GM12878 (cell line): ENCODE measurements around the gene CWF19L2. TPM values are rescaled to one million over a fixed set of nuclear protein-coding genes. Genes with fewer than 3 reads are reported as not detected.

Experiments
- ATAC-seq: fragments of 200-7000 bp; cut with Tn5 transposase; 3 replicates; pipeline ENCODE4 v1.9.1; 2020; ENCODE audit warnings: mild to moderate bottlenecking, moderate library complexity
- BruUV-seq: library from RNA; stranded (reverse); fragments of 400-500 nt; replicated peaks from 2 replicates; lab custom pipeline; 2021; lab: Mats Ljungman, UMichigan
- CTCF ChIA-PET: fragments of 300-600 bp; sonication (Branson Sonifier 250); formaldehyde crosslinking; extraction: SDS; loops from one replicate; lab custom pipeline; 2021; ENCODE audit warnings: inconsistent platforms; lab: Yijun Ruan, JAX
- POLR2A ChIA-PET: fragments of 350-600 bp; formaldehyde crosslinking; extraction: SDS; loops from one replicate; lab custom pipeline; 2021; ENCODE audit warnings: inconsistent platforms; lab: Charles Lee
- RAD21 ChIA-PET: fragments of 300-600 bp; sonication (Branson Sonifier 250); formaldehyde crosslinking; loops from one replicate; lab custom pipeline; 2023; ENCODE audit warnings: antibody characterized with exemption; ENCODE audit not compliant: unreplicated experiment; lab: Charles Lee
- SMC1A ChIA-PET: fragments of 300-600 bp; sonication (Branson Sonifier 250); formaldehyde crosslinking; loops from one replicate; lab custom pipeline; 2023; ENCODE audit not compliant: unreplicated experiment, uncharacterized antibody; lab: Charles Lee
- DNase-seq: peaks from one replicate; pipeline ENCODE4 v3.0.0-alpha.2; 2011; ENCODE audit warnings: low read depth, low spot score
- FAIRE-seq: peaks from 3 replicates; lab custom pipeline; 2011; peaks lifted over from hg19 to GRCh38; lab: Jason Lieb, UNC
- H2AFZ ChIP-seq: 2 replicates; pipeline ENCODE4 v1.6.0; 2011; ENCODE audit warnings: low read depth, low read length, control low read depth; ENCODE audit not compliant: control insufficient read depth
- H3K27ac ChIP-seq: 2 replicates; pipeline ENCODE4 v1.5.1; 2011; ENCODE audit warnings: control low read depth; ENCODE audit not compliant: control insufficient read depth, insufficient read depth
- H3K27me3 ChIP-seq, 2 experiments: replicated peaks in 1 of 2; 2 replicates each; pipeline versions ENCODE4 v1.6.0 to v1.6.1; 2011; ENCODE audit warnings: low read length in 1 of 2; ENCODE audit not compliant: control insufficient read depth in 2 of 2, insufficient read depth in 2 of 2
- H3K36me3 ChIP-seq, 2 experiments: 2 replicates each; pipeline ENCODE4 v1.5.1; 2011; ENCODE audit warnings: low read length in 1 of 2; ENCODE audit not compliant: control insufficient read depth in 2 of 2, insufficient read depth in 2 of 2
- H3K4me1 ChIP-seq: 2 replicates; pipeline ENCODE4 v1.6.1; 2011; ENCODE audit warnings: mild to moderate bottlenecking, low read length, moderate library complexity, mixed read lengths; ENCODE audit not compliant: control insufficient read depth, insufficient read depth
- H3K4me2 ChIP-seq: 2 replicates; pipeline ENCODE4 v1.6.0; 2011; ENCODE audit warnings: control low read depth; ENCODE audit not compliant: control insufficient read depth, insufficient read depth
- H3K4me3 ChIP-seq: fragments of 200-600 bp; sonication (generic); 2 replicates; pipeline ENCODE4 v1.5.1; 2016
- H3K79me2 ChIP-seq: 2 replicates; pipeline ENCODE4 v1.6.0; 2011; ENCODE audit warnings: low read length; ENCODE audit not compliant: control insufficient read depth, insufficient read depth
- H3K9ac ChIP-seq: 2 replicates; pipeline ENCODE4 v1.8.0; 2011; ENCODE audit warnings: low read length, control low read depth, mixed read lengths; ENCODE audit not compliant: control insufficient read depth, insufficient read depth
- H3K9me3 ChIP-seq: replicated peaks from 3 replicates; pipeline ENCODE4 v1.5.1; 2011; ENCODE audit warnings: mild to moderate bottlenecking, low read length; ENCODE audit not compliant: control insufficient read depth, insufficient read depth
- H4K20me1 ChIP-seq: 2 replicates; pipeline ENCODE4 v1.6.0; 2011; ENCODE audit not compliant: control insufficient read depth, insufficient read depth
- ATF7 ChIP-seq: fragments of 450-650 bp; IDR thresholded peaks from 2 replicates; pipeline ENCODE4 v1.6.1; 2016; ENCODE audit warnings: low read depth, mild to moderate bottlenecking
- DPF2 ChIP-seq: fragments of 450-650 bp; IDR thresholded peaks from 2 replicates; pipeline ENCODE4 v1.6.1; 2017; ENCODE audit warnings: mild to moderate bottlenecking
- EGR1 ChIP-seq, 2 experiments: IDR thresholded peaks; 1 replicate in 1 of 2; 2 replicates in 1 of 2; pipeline ENCODE4 v1.6.1; 2011 to 2012; ENCODE audit warnings: low read depth in 2 of 2, low read length in 2 of 2, borderline replicate concordance in 1 of 2, mild to moderate bottlenecking in 1 of 2, moderate library complexity in 1 of 2
- ESRRA ChIP-seq: IDR thresholded peaks from 2 replicates; pipeline ENCODE4 v1.6.1; 2012; ENCODE audit warnings: mild to moderate bottlenecking, low read length, improper control_type of control experiment
- MEF2A ChIP-seq: IDR thresholded peaks from 2 replicates; pipeline ENCODE4 v1.6.1; 2011; ENCODE audit warnings: low read depth, mild to moderate bottlenecking, low read length, moderate library complexity; ENCODE audit not compliant: insufficient read depth
- NFXL1 ChIP-seq: fragments of 450-650 bp; IDR thresholded peaks from 2 replicates; pipeline ENCODE4 v1.6.1; 2017; ENCODE audit warnings: antibody characterized with exemption, mild to moderate bottlenecking, borderline replicate concordance
- NKRF ChIP-seq: fragments of 450-650 bp; conservative IDR thresholded peaks from 2 replicates; pipeline ENCODE4 v1.6.1; 2017; ENCODE audit warnings: mild to moderate bottlenecking, moderate library complexity
- SMAD1 ChIP-seq: fragments of 450-650 bp; IDR thresholded peaks from 2 replicates; pipeline ENCODE4 v1.6.1; 2018; ENCODE audit warnings: mild to moderate bottlenecking, low read depth; ENCODE audit not compliant: partially characterized antibody
- TARDBP ChIP-seq: IDR thresholded peaks from 2 replicates; pipeline ENCODE4 v1.6.1; 2016; ENCODE audit warnings: borderline replicate concordance
- ZNF622 ChIP-seq: fragments of 450-650 bp; IDR thresholded peaks from 2 replicates; pipeline ENCODE4 v1.6.1; 2017; ENCODE audit warnings: mild to moderate bottlenecking, inconsistent platforms
- ZNF687 ChIP-seq: fragments of 450-650 bp; IDR thresholded peaks from 2 replicates; pipeline ENCODE4 v1.6.1; 2017; ENCODE audit warnings: mild to moderate bottlenecking, moderate library complexity
- WGBS: methylation state at CpG from one replicate; pipeline ENCODE4 v1.1.6; 2016; ENCODE audit warnings: low lambda C conversion rate; ENCODE audit not compliant: insufficient replicate concordance, insufficient coverage; ENCODE audit errors: missing lambda C conversion rate; 5-methylcytosine and 5-hydroxymethylcytosine counted together
- in situ Hi-C: fragments of 300-500 bp; cut with MboI; formaldehyde crosslinking; loops from 9 replicates; pipeline ENCODE4 v1.14.3; 2018; ENCODE audit warnings: mixed read lengths
- intact Hi-C: fragments of 100-400 bp; cut with micrococcal nuclease; formaldehyde crosslinking; loops from one replicate; pipeline ENCODE4 v1.14.2; 2022; ENCODE audit not compliant: unreplicated experiment
- polyA plus RNA-seq, 11 experiments: library from polyadenylated mRNA; depleted of rRNA in 4 of 11; unstranded in 6 of 11; stranded (reverse) in 5 of 11; fragments of >200 nt; fragmentation: Nextera tagmentation in 4 of 11; fragmentation: Illumina TruSeq in 1 of 11; extraction: Ambion mirVana in 4 of 11; extraction: Trizol in 1 of 11; gene quantifications; 1 replicate in 1 of 11; 2 replicates in 10 of 11; pipeline versions ENCODE4 v1.2.1 to v1.2.3, GENCODE V29; 2011 to 2016; ENCODE audit warnings: inconsistent platforms in 2 of 11, missing spikeins in 2 of 11, low read depth in 1 of 11
- total RNA-seq, 4 experiments: library from RNA; depleted of rRNA in 3 of 4; stranded (reverse); fragments of >200 nt in 3 of 4; fragmentation: Illumina TruSeq in 1 of 4; extraction: Trizol in 1 of 4; gene quantifications; 2 replicates each; pipeline versions ENCODE4 v1.2.1 to v1.2.3, GENCODE V29; 2013 to 2021
- TF ChIP-seq, protein P1 (sequence below): IDR thresholded peaks from 2 replicates; pipeline ENCODE4 v1.6.1; 2012; ENCODE audit warnings: low read depth, low read length, improper control_type of control experiment

Gene CWF19L2
- total and polyA plus RNA-seq, 10 of the 15 experiments (the other 5 are each of a cell fraction or from before 2014, with no cell fraction given), result 4.5 to 18.8 (median 7.2) TPM

DNA sequence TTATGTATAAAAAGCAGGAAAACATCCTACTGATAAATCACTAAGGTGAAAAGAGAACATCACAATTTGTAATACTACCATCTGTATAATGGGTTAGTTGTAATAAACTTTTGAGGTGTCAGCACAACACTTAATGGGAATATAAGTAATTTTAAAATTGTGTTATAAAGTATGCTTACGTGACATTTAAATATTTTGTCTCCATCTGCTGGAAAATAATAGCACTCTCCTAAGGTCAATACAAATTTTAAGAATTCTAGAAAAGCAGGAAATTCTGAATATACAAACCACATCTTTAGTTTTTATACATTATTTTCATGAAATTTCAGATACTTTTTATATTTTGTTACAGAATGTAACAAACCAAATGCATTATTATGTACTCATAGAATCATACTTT is 19.5 kb downstream of the CWF19L2 start (continued):
- no peak for TF ChIP-seq NKRF

DNA sequence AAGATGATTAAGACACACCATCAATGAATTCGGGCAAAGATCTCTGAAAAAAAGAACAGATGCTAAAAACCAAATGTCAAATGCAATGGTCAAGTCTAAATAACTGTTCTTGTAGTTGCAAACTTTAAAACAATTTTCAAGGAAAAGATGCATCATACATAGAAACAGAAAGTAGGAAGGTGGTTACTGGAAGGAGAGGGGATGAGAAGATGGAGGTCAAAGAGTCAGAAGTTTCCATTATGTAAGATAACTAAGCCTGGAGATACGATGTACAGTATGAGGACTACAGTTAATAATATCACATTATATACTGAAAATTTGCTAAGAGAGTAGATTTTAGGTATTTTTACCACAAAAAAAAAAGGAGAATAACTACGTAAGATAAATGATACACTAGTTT is 27.1 kb downstream of the CWF19L2 start:
- Histone ChIP-seq H3K9me3 (no peaks in the 10 kb centered on the region), H3K79me2 (no peaks in the 10 kb centered on the region), H3K36me3 (no peaks in the 10 kb centered on the region; a peak in 1 of 4 replicates), H3K9ac (no peak overlapping the region), H3K4me1 (no peaks in the 10 kb centered on the region), H3K4me3 (no peak overlapping the region), H2AFZ (no peak overlapping the region), H4K20me1 (no peaks in the 10 kb centered on the region), H3K27ac (no peak overlapping the region), H3K4me2 (no peak overlapping the region), H3K27me3 (no peaks in the 10 kb centered on the region)
- no peak for TF ChIP-seq ATF7
- no peak for TF ChIP-seq SMAD1
- no peak for TF ChIP-seq DPF2
- no peak for TF ChIP-seq MEF2A
- no peak for TF ChIP-seq ZNF687
- TF ChIP-seq EGR1 (IDR thresholded peaks at IDR 0.05; ENCODE audit: borderline replicate concordance in 1 of 2, low read depth in 2 of 2, low read length in 2 of 2), result no peak
- TF ChIP-seq TARDBP, result no peak
- TF ChIP-seq ZNF622, result no peak
- TF ChIP-seq, protein P1, sequence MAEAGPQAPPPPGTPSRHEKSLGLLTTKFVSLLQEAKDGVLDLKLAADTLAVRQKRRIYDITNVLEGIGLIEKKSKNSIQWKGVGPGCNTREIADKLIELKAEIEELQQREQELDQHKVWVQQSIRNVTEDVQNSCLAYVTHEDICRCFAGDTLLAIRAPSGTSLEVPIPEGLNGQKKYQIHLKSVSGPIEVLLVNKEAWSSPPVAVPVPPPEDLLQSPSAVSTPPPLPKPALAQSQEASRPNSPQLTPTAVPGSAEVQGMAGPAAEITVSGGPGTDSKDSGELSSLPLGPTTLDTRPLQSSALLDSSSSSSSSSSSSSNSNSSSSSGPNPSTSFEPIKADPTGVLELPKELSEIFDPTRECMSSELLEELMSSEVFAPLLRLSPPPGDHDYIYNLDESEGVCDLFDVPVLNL, result no peak
- no peak for TF ChIP-seq ESRRA
- no peak for TF ChIP-seq NFXL1
- DNase-seq (no peak), ATAC-seq (no peak), FAIRE-seq (no peak)
- POLR2A ChIA-PET, result no interaction called here
- SMC1A ChIA-PET, result no interaction called here
- CTCF ChIA-PET, result no interaction called here
- in situ Hi-C loops (no loop called here), intact Hi-C loops (loop anchor here (10.0 kb wide), 1 partner anchor 386 kb away; no protein-coding TSS in a partner anchor)
- no TSS peak for BruUV-seq
- RAD21 ChIA-PET, result no interaction called here
- 97% methylated on average over 3 of the region's 3 CpGs for WGBS
